Measurements from ENCODE around the gene DTD1. TPM values are rescaled to one million over a fixed set of nuclear protein-coding genes. Genes with fewer than 3 reads are reported as not detected.
A peak's percentile ranks its signal among the peaks of the same experiment; 100 is the strongest.

Gene DTD1
- total RNA-seq, 1 donor from 2014 or later = 68.2 TPM

- Mint-ChIP-seq H3K27me3 (ENCODE audit: low read depth) (no peaks in the 10 kb centered on the region), H3K4me3 (no peak overlapping the region), H3K4me1 (no peaks in the 10 kb centered on the region), H3K27ac (ENCODE audit: unreplicated experiment) (peak overlapping the region; percentile 20), H3K36me3 (ENCODE audit: low read depth) (peaks cover 16% of the 10 kb centered on the region), H3K9me3 (peaks cover 3% of the 10 kb centered on the region)
- DNase-seq (ENCODE audit: low read depth, low spot score) = no peak
- TF ChIP-seq, protein P1, sequence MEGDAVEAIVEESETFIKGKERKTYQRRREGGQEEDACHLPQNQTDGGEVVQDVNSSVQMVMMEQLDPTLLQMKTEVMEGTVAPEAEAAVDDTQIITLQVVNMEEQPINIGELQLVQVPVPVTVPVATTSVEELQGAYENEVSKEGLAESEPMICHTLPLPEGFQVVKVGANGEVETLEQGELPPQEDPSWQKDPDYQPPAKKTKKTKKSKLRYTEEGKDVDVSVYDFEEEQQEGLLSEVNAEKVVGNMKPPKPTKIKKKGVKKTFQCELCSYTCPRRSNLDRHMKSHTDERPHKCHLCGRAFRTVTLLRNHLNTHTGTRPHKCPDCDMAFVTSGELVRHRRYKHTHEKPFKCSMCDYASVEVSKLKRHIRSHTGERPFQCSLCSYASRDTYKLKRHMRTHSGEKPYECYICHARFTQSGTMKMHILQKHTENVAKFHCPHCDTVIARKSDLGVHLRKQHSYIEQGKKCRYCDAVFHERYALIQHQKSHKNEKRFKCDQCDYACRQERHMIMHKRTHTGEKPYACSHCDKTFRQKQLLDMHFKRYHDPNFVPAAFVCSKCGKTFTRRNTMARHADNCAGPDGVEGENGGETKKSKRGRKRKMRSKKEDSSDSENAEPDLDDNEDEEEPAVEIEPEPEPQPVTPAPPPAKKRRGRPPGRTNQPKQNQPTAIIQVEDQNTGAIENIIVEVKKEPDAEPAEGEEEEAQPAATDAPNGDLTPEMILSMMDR (conservative IDR thresholded peaks at IDR 0.05) = no peak
Observed at GRCh38 chr20:18614244-18614643, 26.4 kb downstream of the DTD1 start.

- Mint-ChIP-seq H3K27me3 (ENCODE audit: low read depth) (no peaks in the 10 kb centered on the region), H3K9me3 (peaks cover 3% of the 10 kb centered on the region), H3K4me1 (no peaks in the 10 kb centered on the region), H3K36me3 (ENCODE audit: low read depth) (peaks cover 16% of the 10 kb centered on the region), H3K4me3 (no peak overlapping the region), H3K27ac (ENCODE audit: unreplicated experiment) (no peak overlapping the region)
- DNase-seq (ENCODE audit: low read depth, low spot score) = no peak
- TF ChIP-seq, protein P1 (conservative IDR thresholded peaks at IDR 0.05) = no peak
Observed at GRCh38 chr20:18615020-18615650, 27.3 kb downstream of the DTD1 start.

GRCh38 chr20:18621004-18621403, 33.1 kb downstream of the DTD1 start:
- DNase-seq (ENCODE audit: low read depth, low spot score) = no peak
- TF ChIP-seq, protein P1 (conservative IDR thresholded peaks at IDR 0.05) = no peak
- no peak overlapping the region for H3K4me3 Mint-ChIP-seq
- peaks cover 16% of the 10 kb centered on the region for H3K36me3 Mint-ChIP-seq (ENCODE audit: low read depth)
- no peaks in the 10 kb centered on the region for H3K27me3 Mint-ChIP-seq (ENCODE audit: low read depth)
- H3K9me3 Mint-ChIP-seq = peaks cover 3% of the 10 kb centered on the region
- H3K4me1 Mint-ChIP-seq = no peaks in the 10 kb centered on the region
- no peak overlapping the region for H3K27ac Mint-ChIP-seq (ENCODE audit: unreplicated experiment)

GRCh38 chr20:18623156-18623910, 35.5 kb downstream of the DTD1 start:
- DNase-seq (ENCODE audit: low read depth, low spot score) = no peak
- Mint-ChIP-seq H3K27ac (ENCODE audit: unreplicated experiment) (no peak overlapping the region), H3K27me3 (ENCODE audit: low read depth) (no peaks in the 10 kb centered on the region)

GRCh38 chr20:18624948-18625347, 37.1 kb downstream of the DTD1 start:
- TF ChIP-seq, protein P1 (conservative IDR thresholded peaks at IDR 0.05) = no peak
- Mint-ChIP-seq H3K27me3 (ENCODE audit: low read depth) (no peaks in the 10 kb centered on the region), H3K4me1 (no peaks in the 10 kb centered on the region)

More at GRCh38 chr20:18623156-18623910, 35.5 kb downstream of the DTD1 start:
- Mint-ChIP-seq H3K9me3 (no peaks in the 10 kb centered on the region), H3K4me3 (no peak overlapping the region), H3K36me3 (ENCODE audit: low read depth) (peaks cover 3% of the 10 kb centered on the region), H3K4me1 (no peaks in the 10 kb centered on the region)
- TF ChIP-seq, protein P1 (conservative IDR thresholded peaks at IDR 0.05) = no peak

More at GRCh38 chr20:18624948-18625347, 37.1 kb downstream of the DTD1 start:
- no peaks in the 10 kb centered on the region for H3K9me3 Mint-ChIP-seq
- no peaks in the 10 kb centered on the region for H3K36me3 Mint-ChIP-seq (ENCODE audit: low read depth)
- no peak overlapping the region for H3K27ac Mint-ChIP-seq (ENCODE audit: unreplicated experiment)
- DNase-seq (ENCODE audit: low read depth, low spot score) = no peak
- no peak overlapping the region for H3K4me3 Mint-ChIP-seq

All from neural crest cell (in vitro differentiated cells).